ENCODE results near the gene KIF5C. TPM values are rescaled to one million over a fixed set of nuclear protein-coding genes. Genes with fewer than 3 reads are reported as not detected.

Gene KIF5C
- total RNA-seq, 2 experiments from 2014 or later: 8.1 to 22.2 TPM

DNA sequence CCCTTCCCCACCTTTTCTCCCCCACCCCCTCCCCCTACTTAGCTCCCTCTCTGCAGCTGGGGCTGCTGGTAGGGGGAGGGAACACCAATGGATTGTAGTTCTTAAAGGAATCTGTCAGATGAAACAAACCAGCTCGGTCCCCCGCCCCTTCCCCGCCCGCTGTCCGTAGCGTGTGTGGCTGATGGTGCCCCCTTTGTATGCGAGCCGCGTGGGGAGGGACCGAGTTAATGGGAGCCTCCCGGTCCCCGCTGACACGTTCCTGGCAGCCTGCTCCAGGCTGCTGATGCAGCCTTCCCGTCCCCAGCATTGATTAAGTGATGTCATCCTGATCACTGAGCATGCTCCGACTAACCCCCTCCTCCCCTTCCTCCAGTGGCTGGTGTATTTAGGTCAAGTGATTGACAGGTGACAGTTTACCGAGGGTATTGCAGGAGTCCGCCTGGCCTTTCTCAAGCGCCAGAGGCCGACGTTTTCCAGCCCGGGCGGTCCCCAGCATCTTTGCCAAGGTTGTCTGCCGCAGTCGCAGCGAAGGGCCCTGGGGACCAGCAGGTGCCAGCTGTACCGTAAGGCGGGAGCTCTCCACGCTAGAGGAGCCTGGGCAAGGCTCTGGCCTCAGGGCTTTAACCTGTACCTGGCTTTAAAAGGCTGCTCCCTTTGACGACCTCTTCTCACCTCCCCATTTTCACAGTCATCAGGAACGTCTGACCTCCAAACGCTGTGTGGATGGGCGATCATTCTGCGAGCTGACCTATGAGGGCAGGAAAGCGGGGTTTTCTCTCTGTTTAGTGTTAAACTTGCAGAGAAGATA, 1.8 kb downstream of the KIF5C start:
- DNase-seq (ENCODE audit: low spot score): peak; percentile 20
- Histone ChIP-seq H3K36me3 (ENCODE audit: insufficient read depth, low read length) (peaks cover 19% of the 10 kb centered on the region; the same call in 1 of the 2 replicates), H3K4me3 (ENCODE audit: low read depth, low read length, poor library complexity, severe bottlenecking) (peak overlapping the region; percentile 74), H4K20me1 (ENCODE audit: insufficient read depth, low read length) (0 out of 2 replicates have a peak, but pooled peaks cover 6% of the 10 kb centered on the region), H3K79me2 (ENCODE audit: insufficient read depth, low read depth, low read length) (no peaks in the 10 kb centered on the region), H2AFZ (ENCODE audit: low read length) (no peak overlapping the region), H3K4me2 (ENCODE audit: low read length) (peak overlapping the region; percentile 97), H3K9me2 (ENCODE audit: insufficient read depth, low read length) (no peaks in the 10 kb centered on the region), H3K27ac (ENCODE audit: low read depth, low read length, poor library complexity, severe bottlenecking) (no peak overlapping the region), H3K4me1 (ENCODE audit: insufficient read depth, low read length, poor library complexity, severe bottlenecking) (peaks cover 18% of the 10 kb centered on the region), H3K9me3 (ENCODE audit: low read length) (peaks cover 12% of the 10 kb centered on the region; the same call in 1 of the 2 replicates)
- intact Hi-C loops (cut with micrococcal nuclease; ENCODE audit: unreplicated experiment): loop anchor here (5.0 kb wide), 2 partner anchors 711 to 854 kb away; partner anchors contain the start of genes MBD5, MMADHC and ORC4
- CTCF ChIA-PET (ENCODE audit: unreplicated experiment): no interaction called here
- TF ChIP-seq, protein P1, sequence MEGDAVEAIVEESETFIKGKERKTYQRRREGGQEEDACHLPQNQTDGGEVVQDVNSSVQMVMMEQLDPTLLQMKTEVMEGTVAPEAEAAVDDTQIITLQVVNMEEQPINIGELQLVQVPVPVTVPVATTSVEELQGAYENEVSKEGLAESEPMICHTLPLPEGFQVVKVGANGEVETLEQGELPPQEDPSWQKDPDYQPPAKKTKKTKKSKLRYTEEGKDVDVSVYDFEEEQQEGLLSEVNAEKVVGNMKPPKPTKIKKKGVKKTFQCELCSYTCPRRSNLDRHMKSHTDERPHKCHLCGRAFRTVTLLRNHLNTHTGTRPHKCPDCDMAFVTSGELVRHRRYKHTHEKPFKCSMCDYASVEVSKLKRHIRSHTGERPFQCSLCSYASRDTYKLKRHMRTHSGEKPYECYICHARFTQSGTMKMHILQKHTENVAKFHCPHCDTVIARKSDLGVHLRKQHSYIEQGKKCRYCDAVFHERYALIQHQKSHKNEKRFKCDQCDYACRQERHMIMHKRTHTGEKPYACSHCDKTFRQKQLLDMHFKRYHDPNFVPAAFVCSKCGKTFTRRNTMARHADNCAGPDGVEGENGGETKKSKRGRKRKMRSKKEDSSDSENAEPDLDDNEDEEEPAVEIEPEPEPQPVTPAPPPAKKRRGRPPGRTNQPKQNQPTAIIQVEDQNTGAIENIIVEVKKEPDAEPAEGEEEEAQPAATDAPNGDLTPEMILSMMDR (conservative IDR thresholded peaks at IDR 0.05; ENCODE audit: low read length): no peak
- no peak for TF ChIP-seq EZH2phosphoT487 (IDR thresholded peaks at IDR 0.05; ENCODE audit: borderline replicate concordance, low read depth, low read length)
- no TSS peak for BruUV-seq (replicated peaks)
- POLR2A ChIA-PET: interaction anchor here (0.6 to 0.8 kb wide), 5 partner anchors 24 to 856 kb away, joined by 3 to 5 read pairs (median 3); partner anchors contain the start of genes MBD5 and ORC4

DNA sequence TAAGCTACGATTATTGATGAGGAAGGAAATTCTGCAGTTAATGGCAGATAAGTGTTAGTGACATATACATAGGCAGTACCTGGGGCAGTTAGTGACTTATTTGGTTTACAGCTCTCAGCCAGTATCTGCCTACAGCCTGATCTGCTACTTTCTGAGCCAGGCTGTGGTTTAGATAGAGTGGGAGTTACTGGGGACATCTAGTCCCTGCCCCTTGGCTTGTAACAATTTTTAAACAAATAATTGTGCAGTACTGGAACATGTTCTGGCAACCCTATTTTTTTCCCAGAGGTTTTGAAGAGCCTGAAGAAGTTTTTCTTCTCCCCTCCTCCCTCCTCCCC, 2.3 kb downstream of the KIF5C start:
- intact Hi-C loops (cut with micrococcal nuclease; ENCODE audit: unreplicated experiment): loop anchor here (5.0 kb wide), 2 partner anchors 710 to 855 kb away; partner anchors contain the start of genes MBD5, MMADHC and ORC4
- Histone ChIP-seq H3K27ac (ENCODE audit: low read depth, low read length, poor library complexity, severe bottlenecking) (no peak overlapping the region), H3K9me3 (ENCODE audit: low read length) (peaks cover 12% of the 10 kb centered on the region; the same call in 1 of the 2 replicates), H3K79me2 (ENCODE audit: insufficient read depth, low read depth, low read length) (no peaks in the 10 kb centered on the region), H4K20me1 (ENCODE audit: insufficient read depth, low read length) (0 out of 2 replicates have a peak, but pooled peaks cover 6% of the 10 kb centered on the region), H3K4me2 (ENCODE audit: low read length) (peak overlapping the region; percentile 97; the same call in 1 of the 2 replicates), H3K4me1 (ENCODE audit: insufficient read depth, low read length, poor library complexity, severe bottlenecking) (peaks cover 18% of the 10 kb centered on the region), H3K4me3 (ENCODE audit: low read depth, low read length, poor library complexity, severe bottlenecking) (no peak overlapping the region), H3K9me2 (ENCODE audit: insufficient read depth, low read length) (no peaks in the 10 kb centered on the region), H2AFZ (ENCODE audit: low read length) (no peak overlapping the region), H3K36me3 (ENCODE audit: insufficient read depth, low read length) (peaks cover 19% of the 10 kb centered on the region; the same call in 1 of the 2 replicates)
- no peak for DNase-seq (ENCODE audit: low spot score)
- CTCF ChIA-PET (ENCODE audit: unreplicated experiment): no interaction called here
- POLR2A ChIA-PET: interaction anchor here (0.6 to 0.8 kb wide), 6 partner anchors 16 to 857 kb away, joined by 3 to 11 read pairs (median 5); partner anchors contain the start of genes MBD5 and ORC4
- TF ChIP-seq, protein P1 (conservative IDR thresholded peaks at IDR 0.05; ENCODE audit: low read length): no peak
- TF ChIP-seq EZH2phosphoT487 (IDR thresholded peaks at IDR 0.05; ENCODE audit: borderline replicate concordance, low read depth, low read length): no peak
- BruUV-seq (replicated peaks): no TSS peak

Measured in OCI-LY7 (cell line).